Mucosa of rectum (tissue), 2 donors: Measurements from ENCODE around the gene TRIM15.
A peak's percentile ranks its signal among the peaks of the same experiment; 100 is the strongest.
"Not testable (repeated sequence)": the region's sequence is repeated elsewhere in the genome, so short reads cannot be mapped to it uniquely, and the experiment has no call there.

Source experiments
- H3K27ac ChIP-seq, 2 donors: one replicate each; pipeline ENCODE4 v1.7.0; 2013; ENCODE audit warnings: inconsistent platforms in 2 of 2, low read depth in 2 of 2, low read length in 2 of 2
- H3K27me3 ChIP-seq, 2 donors: one replicate each; pipeline ENCODE4 v1.7.0; 2013; ENCODE audit warnings: low read length in 2 of 2; ENCODE audit not compliant: control insufficient read depth in 2 of 2, insufficient read depth in 2 of 2
- H3K36me3 ChIP-seq, 2 donors: one replicate each; pipeline ENCODE4 v1.7.0; 2013; ENCODE audit warnings: low read length in 2 of 2; ENCODE audit not compliant: control insufficient read depth in 2 of 2, insufficient read depth in 2 of 2
- H3K4me1 ChIP-seq, 2 donors: one replicate each; pipeline ENCODE4 v1.7.0; 2013; ENCODE audit warnings: low read length in 2 of 2, mild to moderate bottlenecking in 1 of 2; ENCODE audit not compliant: control insufficient read depth in 2 of 2, insufficient read depth in 2 of 2
- H3K4me3 ChIP-seq, 2 donors: one replicate each; pipeline ENCODE4 v1.7.0; 2013; ENCODE audit warnings: low read length in 2 of 2
- H3K9ac ChIP-seq, 2 donors: one replicate each; pipeline ENCODE4 v1.7.0; 2013; ENCODE audit warnings: low read length in 2 of 2, low read depth in 1 of 2, mild to moderate bottlenecking in 1 of 2
- H3K9me3 ChIP-seq, 2 donors: one replicate each; pipeline ENCODE4 v1.7.0; 2013; ENCODE audit warnings: low read length in 2 of 2; ENCODE audit not compliant: control insufficient read depth in 2 of 2
- donor health status: healthy.
- donor health status: Normal muscosa, but diverticular disease.

Gene TRIM15

GRCh38 chr6:30163090-30163917, at the start of gene TRIM15:
TRIM15 (plus strand) TSS chr6:30163546; CDS start chr6:30163685, 139 bp downstream.
- peaks cover 0 to 2% of the 10 kb centered on the region in 2 donors for H3K27me3 ChIP-seq
- peak within 1 kb of the TSS; percentile 92 to 94 for H3K27ac ChIP-seq
- peak within 1 kb of the TSS; percentile 69 to 80 for H3K4me3 ChIP-seq
- no peaks in the 10 kb centered on the region for H3K9me3 ChIP-seq
- H3K4me1 ChIP-seq, result peaks cover 7 to 8% of the 10 kb centered on the region in 2 donors
- H3K9ac ChIP-seq, result peak within 1 kb of the TSS; percentile 79 to 91
- H3K36me3 ChIP-seq, result peaks cover 9 to 12% of the 10 kb centered on the region in 2 donors

DNA sequence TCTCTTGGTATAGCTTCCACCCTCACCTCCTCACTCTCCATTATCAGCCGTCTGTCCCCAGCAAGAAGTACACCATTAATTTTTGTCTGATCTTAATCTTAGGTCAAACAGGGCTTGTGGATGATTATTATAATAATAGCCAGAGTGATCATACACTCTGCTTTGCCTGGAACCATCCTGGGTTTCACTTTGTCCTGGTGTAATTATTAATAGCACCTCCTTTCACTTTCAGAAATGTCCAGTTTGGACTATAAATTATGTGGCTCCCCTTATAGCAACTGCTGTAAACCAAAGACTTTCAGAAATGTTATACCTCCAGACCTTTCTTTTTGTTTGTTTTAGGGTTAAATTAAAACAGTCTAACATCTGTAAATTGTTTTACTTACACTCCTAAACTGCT, 49.5 kb upstream of the TRIM15 start:
- H3K4me1 ChIP-seq, result peaks cover 11% of the 10 kb centered on the region in 2 donors
- no peak overlapping the region for H3K9ac ChIP-seq
- H3K36me3 ChIP-seq, result no peaks in the 10 kb centered on the region
- H3K9me3 ChIP-seq, result no peaks in the 10 kb centered on the region
- peaks cover 0 to under 1% of the 10 kb centered on the region in 2 donors for H3K27me3 ChIP-seq
- H3K27ac ChIP-seq, result peak overlapping the region; percentile 43 to 66
- no peak overlapping the region for H3K4me3 ChIP-seq

- H3K4me1 ChIP-seq, result peaks cover 13 to 18% of the 10 kb centered on the region in 2 donors
- H3K27me3 ChIP-seq, result no peaks in the 10 kb centered on the region
- H3K9me3 ChIP-seq, result no peaks in the 10 kb centered on the region
- H3K36me3 ChIP-seq, result no peaks in the 10 kb centered on the region
- H3K27ac ChIP-seq, result no peak overlapping the region
- no peak overlapping the region for H3K4me3 ChIP-seq
- H3K9ac ChIP-seq, result no peak overlapping the region
These were observed 46.6 kb upstream of the TRIM15 start for GRCh38 chr6:30116724-30117123.

- not testable (repeated sequence) for H3K36me3 ChIP-seq, H3K9ac ChIP-seq, H3K27me3 ChIP-seq, H3K9me3 ChIP-seq, H3K4me3 ChIP-seq
- Histone ChIP-seq H3K4me1 (peaks cover 7 to 16% of the 10 kb centered on the region in 2 donors), H3K27ac (peak overlapping the region in 1 of 2 donors; percentile 67)
These were observed 44.7 kb upstream of the TRIM15 start for GRCh38 chr6:30118691-30119090.

DNA sequence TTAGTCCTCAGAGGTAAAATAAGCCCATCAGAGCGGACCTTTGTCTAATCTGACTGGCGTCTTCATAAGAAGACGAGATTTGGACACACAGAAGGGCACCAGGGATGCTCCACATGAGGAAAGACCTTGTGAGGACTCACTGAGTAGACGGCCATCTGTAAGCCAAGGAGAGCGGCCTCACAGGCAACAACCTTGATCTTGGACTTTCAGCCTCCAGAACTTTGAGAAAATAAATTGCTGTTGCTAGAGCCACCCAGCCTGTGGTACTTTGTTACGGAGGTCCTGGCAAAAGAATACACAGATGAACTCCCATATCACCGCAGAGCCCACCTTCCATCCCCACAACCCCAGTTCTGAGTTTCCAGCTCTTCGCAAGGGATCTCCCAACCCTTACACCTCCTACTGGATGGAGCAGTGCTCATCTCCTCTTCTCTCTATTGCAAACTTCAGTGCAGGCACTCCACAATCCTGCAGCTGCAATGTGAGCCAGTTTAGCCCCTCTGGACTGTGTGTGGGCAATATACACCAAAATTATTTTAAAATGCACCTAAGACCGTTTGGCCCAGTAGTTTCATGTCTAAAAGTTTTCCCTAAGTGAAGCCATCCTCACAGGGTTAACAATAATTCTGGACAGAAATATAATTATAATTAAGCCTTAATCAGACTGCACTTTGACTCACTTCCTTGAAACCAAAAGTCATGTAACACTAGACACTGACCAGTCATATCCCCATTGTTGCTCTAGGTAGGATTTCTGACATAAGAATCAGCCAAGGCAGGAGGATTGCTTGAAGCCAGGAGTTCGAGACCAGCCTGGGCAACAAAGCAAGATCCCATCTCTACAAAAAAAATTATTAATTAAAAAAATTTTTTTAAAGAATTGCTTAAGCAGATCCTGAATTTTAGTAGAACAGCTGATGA, 41.6 kb upstream of the TRIM15 start:
- H3K27ac ChIP-seq, result peak overlapping the region; percentile 70 to 85
- no peak overlapping the region for H3K9ac ChIP-seq
- no peaks in the 10 kb centered on the region for H3K36me3 ChIP-seq
- no peaks in the 10 kb centered on the region for H3K9me3 ChIP-seq
- H3K27me3 ChIP-seq, result no peaks in the 10 kb centered on the region
- H3K4me3 ChIP-seq, result no peak overlapping the region
- H3K4me1 ChIP-seq, result peaks cover 2 to 17% of the 10 kb centered on the region in 2 donors

- Histone ChIP-seq H3K4me1 (peaks cover 2 to 17% of the 10 kb centered on the region in 2 donors), H3K9me3 (no peaks in the 10 kb centered on the region), H3K9ac (no peak overlapping the region), H3K36me3 (no peaks in the 10 kb centered on the region), H3K4me3 (no peak overlapping the region), H3K27me3 (no peaks in the 10 kb centered on the region), H3K27ac (peak overlapping the region; percentile 70 to 85)
These were observed 40.8 kb upstream of the TRIM15 start for GRCh38 chr6:30122515-30122914.

GRCh38 chr6:30127238-30128093, 35.9 kb upstream of the TRIM15 start:
- peaks cover 0 to 11% of the 10 kb centered on the region in 2 donors for H3K27me3 ChIP-seq
- no peak overlapping the region for H3K9ac ChIP-seq
- no peaks in the 10 kb centered on the region for H3K36me3 ChIP-seq
- H3K4me1 ChIP-seq, result peaks cover 10 to 25% of the 10 kb centered on the region in 2 donors
- no peaks in the 10 kb centered on the region for H3K9me3 ChIP-seq
- H3K27ac ChIP-seq, result no peak overlapping the region
- H3K4me3 ChIP-seq, result no peak overlapping the region

GRCh38 chr6:30129265-30130178, 33.8 kb upstream of the TRIM15 start:
- Histone ChIP-seq H3K27me3 (peaks cover 0 to 11% of the 10 kb centered on the region in 2 donors), H3K27ac (peak overlapping the region; percentile 62 to 79), H3K4me3 (peak overlapping the region; percentile 3 to 54), H3K4me1 (peaks cover 10 to 16% of the 10 kb centered on the region in 2 donors), H3K36me3 (no peaks in the 10 kb centered on the region), H3K9me3 (no peaks in the 10 kb centered on the region), H3K9ac (no peak overlapping the region)
